Fibroblast of the aortic adventitia (primary cell): ENCODE data around the gene SIM2. TPM values are rescaled to one million over a fixed set of nuclear protein-coding genes. Genes with fewer than 3 reads are reported as not detected.

Source experiments
- DNase-seq: peaks from one replicate; pipeline ENCODE4 v3.0.0-alpha.2; 2010; ENCODE audit warnings: low read depth
- H3K4me3 ChIP-seq: 2 replicates; pipeline ENCODE4 v1.5.1; 2011; ENCODE audit warnings: low read depth, mild to moderate bottlenecking, control low read depth, low read length, moderate library complexity
- CTCF ChIP-seq: IDR thresholded peaks from 2 replicates; pipeline ENCODE4 v1.5.1; 2011; ENCODE audit warnings: mild to moderate bottlenecking, low read length, control low read depth, inconsistent platforms; ENCODE audit not compliant: insufficient read depth
- total RNA-seq: library from RNA; depleted of rRNA; stranded (reverse); fragments of >200 nt; gene quantifications from 2 replicates; pipeline ENCODE4 v1.2.3, GENCODE V29; 2012; ENCODE audit warnings: low replicate concordance

Gene SIM2
- total RNA-seq, 1 donor, result 0.18 TPM

GRCh38 chr21:36762642-36763041 lies 63.7 kb downstream of the SIM2 start:
- no peak for TF ChIP-seq CTCF
- DNase-seq, result no peak
- H3K4me3 ChIP-seq, result no peak overlapping the region

- H3K4me3 ChIP-seq, result no peak overlapping the region
- no peak for DNase-seq
- no peak for TF ChIP-seq CTCF
Observed at GRCh38 chr21:36763305-36763704, 64.4 kb downstream of the SIM2 start.

DNA sequence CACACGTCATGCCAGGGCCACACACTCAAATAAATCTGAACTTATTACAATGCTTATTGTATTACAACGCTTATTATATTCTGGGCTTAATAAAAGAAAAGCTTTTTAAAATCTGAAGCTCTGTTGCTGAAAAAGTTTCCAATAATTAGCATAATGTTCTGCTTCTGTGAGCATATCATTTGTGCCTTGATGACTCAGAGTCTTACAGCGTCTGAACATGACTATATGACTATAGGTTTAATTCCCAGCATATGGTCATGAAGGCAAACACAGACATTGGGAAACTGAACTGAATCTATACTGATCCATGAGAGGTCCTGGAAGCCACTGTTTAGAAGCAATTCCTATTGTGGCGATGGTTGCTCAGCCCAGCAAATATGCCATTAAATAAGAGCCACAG lies 66.3 kb downstream of the SIM2 start:
- DNase-seq, result no peak
- H3K4me3 ChIP-seq, result no peak overlapping the region
- TF ChIP-seq CTCF, result no peak

- DNase-seq, result no peak
- H3K4me3 ChIP-seq, result no peak overlapping the region
- no peak for TF ChIP-seq CTCF
Observed at GRCh38 chr21:36766511-36766910, 67.6 kb downstream of the SIM2 start.

DNA sequence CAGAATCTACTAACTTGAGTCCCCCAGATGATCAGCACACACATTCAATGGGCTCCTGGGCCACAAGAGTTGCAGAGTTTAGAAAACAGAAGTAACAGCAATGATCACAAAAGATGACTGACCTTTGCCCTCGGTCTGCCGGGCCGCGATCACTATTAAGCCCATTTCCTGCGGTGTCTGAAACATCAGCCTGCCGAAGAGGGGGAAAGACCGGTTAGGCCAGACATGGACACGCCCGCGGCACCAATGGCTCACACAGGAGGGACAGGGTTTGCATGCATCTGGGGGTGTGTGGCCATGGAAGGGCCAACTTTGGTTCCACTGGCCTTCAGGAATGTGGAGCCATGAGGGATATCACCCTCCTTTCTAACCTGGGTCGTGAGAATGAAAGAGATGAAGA lies 68.2 kb downstream of the SIM2 start:
- no peak for DNase-seq
- H3K4me3 ChIP-seq, result no peak overlapping the region
- no peak for TF ChIP-seq CTCF

DNA sequence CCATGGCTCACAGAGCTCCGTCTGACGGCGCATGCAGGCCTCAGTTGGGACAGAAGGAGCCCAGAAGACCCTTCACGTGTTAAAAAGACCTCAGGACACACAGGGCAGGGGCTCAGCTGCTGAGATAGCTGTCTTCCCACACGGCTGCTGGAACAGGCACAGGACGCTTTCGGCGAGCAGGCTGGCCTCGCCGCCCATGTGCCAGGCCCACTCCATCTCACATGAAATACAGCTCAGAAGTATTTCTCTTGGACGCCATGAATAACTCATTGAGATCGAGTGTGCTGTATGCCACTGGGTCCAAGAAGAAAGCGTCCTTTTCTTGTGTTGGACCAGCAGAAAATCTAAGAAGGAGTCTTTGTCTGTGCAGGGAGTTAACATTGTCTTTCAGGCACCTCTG lies 69.6 kb downstream of the SIM2 start:
- no peak for DNase-seq
- no peak overlapping the region for H3K4me3 ChIP-seq
- TF ChIP-seq CTCF, result no peak

GRCh38 chr21:36769051-36769839 lies 70.3 kb downstream of the SIM2 start:
- H3K4me3 ChIP-seq, result no peak overlapping the region
- no peak for TF ChIP-seq CTCF
- peak; percentile 91 for DNase-seq
